WTC11 (cell line): ENCODE data around the gene OCRL.

ENCODE experiments used
- ARID4B ChIP-seq: sonication (generic); formaldehyde crosslinking; IDR thresholded peaks from 2 replicates; pipeline ENCODE4 v1.8.0; 2023; ENCODE audit warnings: missing genetic modification reagents, mild to moderate bottlenecking, borderline replicate concordance
- MXD4 ChIP-seq: fragments of 250-450 bp; sonication (Bioruptor Pico); IDR thresholded peaks from 2 replicates; pipeline ENCODE4 v1.8.0; 2021; ENCODE audit warnings: mild to moderate bottlenecking, moderate library complexity, borderline replicate concordance
- PRRX2 ChIP-seq: fragments of 250-450 bp; sonication (Bioruptor Pico); IDR thresholded peaks from 2 replicates; pipeline ENCODE4 v1.8.0; 2021; ENCODE audit warnings: mild to moderate bottlenecking
- TF ChIP-seq, protein P1 (sequence below): sonication (generic); formaldehyde crosslinking; IDR thresholded peaks from 2 replicates; pipeline ENCODE4 v1.8.0; 2022; ENCODE audit warnings: missing genetic modification reagents
- TF ChIP-seq, protein P2 (sequence below): fragments of 200-600 bp; IDR thresholded peaks from 2 replicates; pipeline ENCODE4 v1.8.0; 2022; ENCODE audit warnings: antibody characterized with exemption
- TF ChIP-seq, protein P3 (sequence below): sonication (generic); formaldehyde crosslinking; IDR thresholded peaks from 2 replicates; pipeline ENCODE4 v1.8.0; 2022; ENCODE audit warnings: mild to moderate bottlenecking, missing genetic modification reagents

GRCh38 chrX:129559783-129560182 is 19.7 kb downstream of the OCRL start:
- TF ChIP-seq MXD4 (CRISPR knock-in tag) = no peak
- TF ChIP-seq, protein P1, sequence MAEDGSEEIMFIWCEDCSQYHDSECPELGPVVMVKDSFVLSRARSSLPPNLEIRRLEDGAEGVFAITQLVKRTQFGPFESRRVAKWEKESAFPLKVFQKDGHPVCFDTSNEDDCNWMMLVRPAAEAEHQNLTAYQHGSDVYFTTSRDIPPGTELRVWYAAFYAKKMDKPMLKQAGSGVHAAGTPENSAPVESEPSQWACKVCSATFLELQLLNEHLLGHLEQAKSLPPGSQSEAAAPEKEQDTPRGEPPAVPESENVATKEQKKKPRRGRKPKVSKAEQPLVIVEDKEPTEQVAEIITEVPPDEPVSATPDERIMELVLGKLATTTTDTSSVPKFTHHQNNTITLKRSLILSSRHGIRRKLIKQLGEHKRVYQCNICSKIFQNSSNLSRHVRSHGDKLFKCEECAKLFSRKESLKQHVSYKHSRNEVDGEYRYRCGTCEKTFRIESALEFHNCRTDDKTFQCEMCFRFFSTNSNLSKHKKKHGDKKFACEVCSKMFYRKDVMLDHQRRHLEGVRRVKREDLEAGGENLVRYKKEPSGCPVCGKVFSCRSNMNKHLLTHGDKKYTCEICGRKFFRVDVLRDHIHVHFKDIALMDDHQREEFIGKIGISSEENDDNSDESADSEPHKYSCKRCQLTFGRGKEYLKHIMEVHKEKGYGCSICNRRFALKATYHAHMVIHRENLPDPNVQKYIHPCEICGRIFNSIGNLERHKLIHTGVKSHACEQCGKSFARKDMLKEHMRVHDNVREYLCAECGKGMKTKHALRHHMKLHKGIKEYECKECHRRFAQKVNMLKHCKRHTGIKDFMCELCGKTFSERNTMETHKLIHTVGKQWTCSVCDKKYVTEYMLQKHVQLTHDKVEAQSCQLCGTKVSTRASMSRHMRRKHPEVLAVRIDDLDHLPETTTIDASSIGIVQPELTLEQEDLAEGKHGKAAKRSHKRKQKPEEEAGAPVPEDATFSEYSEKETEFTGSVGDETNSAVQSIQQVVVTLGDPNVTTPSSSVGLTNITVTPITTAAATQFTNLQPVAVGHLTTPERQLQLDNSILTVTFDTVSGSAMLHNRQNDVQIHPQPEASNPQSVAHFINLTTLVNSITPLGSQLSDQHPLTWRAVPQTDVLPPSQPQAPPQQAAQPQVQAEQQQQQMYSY (CRISPR knock-in tag) = no peak
- no peak for TF ChIP-seq PRRX2 (CRISPR knock-in tag)
- no peak for TF ChIP-seq ARID4B (CRISPR knock-in tag)
- TF ChIP-seq, protein P2, sequence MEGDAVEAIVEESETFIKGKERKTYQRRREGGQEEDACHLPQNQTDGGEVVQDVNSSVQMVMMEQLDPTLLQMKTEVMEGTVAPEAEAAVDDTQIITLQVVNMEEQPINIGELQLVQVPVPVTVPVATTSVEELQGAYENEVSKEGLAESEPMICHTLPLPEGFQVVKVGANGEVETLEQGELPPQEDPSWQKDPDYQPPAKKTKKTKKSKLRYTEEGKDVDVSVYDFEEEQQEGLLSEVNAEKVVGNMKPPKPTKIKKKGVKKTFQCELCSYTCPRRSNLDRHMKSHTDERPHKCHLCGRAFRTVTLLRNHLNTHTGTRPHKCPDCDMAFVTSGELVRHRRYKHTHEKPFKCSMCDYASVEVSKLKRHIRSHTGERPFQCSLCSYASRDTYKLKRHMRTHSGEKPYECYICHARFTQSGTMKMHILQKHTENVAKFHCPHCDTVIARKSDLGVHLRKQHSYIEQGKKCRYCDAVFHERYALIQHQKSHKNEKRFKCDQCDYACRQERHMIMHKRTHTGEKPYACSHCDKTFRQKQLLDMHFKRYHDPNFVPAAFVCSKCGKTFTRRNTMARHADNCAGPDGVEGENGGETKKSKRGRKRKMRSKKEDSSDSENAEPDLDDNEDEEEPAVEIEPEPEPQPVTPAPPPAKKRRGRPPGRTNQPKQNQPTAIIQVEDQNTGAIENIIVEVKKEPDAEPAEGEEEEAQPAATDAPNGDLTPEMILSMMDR = no peak
- TF ChIP-seq, protein P3, sequence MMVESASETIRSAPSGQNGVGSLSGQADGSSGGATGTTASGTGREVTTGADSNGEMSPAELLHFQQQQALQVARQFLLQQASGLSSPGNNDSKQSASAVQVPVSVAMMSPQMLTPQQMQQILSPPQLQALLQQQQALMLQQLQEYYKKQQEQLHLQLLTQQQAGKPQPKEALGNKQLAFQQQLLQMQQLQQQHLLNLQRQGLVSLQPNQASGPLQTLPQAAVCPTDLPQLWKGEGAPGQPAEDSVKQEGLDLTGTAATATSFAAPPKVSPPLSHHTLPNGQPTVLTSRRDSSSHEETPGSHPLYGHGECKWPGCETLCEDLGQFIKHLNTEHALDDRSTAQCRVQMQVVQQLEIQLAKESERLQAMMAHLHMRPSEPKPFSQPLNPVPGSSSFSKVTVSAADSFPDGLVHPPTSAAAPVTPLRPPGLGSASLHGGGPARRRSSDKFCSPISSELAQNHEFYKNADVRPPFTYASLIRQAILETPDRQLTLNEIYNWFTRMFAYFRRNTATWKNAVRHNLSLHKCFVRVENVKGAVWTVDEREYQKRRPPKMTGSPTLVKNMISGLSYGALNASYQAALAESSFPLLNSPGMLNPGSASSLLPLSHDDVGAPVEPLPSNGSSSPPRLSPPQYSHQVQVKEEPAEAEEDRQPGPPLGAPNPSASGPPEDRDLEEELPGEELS = no peak
